Measurements from ENCODE around the gene SLC10A7. TPM values are rescaled to one million over a fixed set of nuclear protein-coding genes. Genes with fewer than 3 reads are reported as not detected.

The SLC10A7 gene
- total RNA-seq, 1 experiment from 2014 or later, result 15.9 TPM

DNA sequence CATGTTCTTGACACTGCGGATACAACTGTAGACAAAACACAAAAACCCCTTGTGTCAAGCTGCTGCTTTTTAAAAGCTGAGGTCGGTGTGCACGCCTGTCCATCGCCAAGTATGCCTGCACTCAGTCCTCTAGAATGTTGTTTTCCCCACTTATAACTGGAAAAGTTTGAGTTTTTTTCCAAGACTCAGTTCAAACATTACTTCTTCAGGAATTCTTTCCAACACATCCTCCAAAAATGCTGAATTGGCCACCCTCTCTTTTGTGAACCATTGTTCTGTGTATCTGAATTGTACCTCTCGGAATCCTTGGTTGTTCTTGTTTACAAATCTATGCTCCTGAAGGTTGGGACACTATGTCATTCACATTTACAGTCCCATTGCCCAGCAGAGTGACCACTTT is 212.8 kb downstream of the SLC10A7 start:
- BruUV-seq (replicated peaks), result no TSS peak
- Mint-ChIP-seq H3K4me3 (ENCODE audit: low read depth, unreplicated experiment) (no peak overlapping the region), H3K27ac (ENCODE audit: unreplicated experiment) (no peak overlapping the region), H3K36me3 (ENCODE audit: insufficient read depth, unreplicated experiment) (no peaks in the 10 kb centered on the region), H3K27me3 (ENCODE audit: unreplicated experiment) (no peaks in the 10 kb centered on the region), H3K4me1 (ENCODE audit: low read depth, unreplicated experiment) (no peaks in the 10 kb centered on the region), H3K9me3 (ENCODE audit: low read depth, unreplicated experiment) (no peaks in the 10 kb centered on the region)
- CTCF ChIA-PET, result no interaction called here
- intact Hi-C loops (cut with micrococcal nuclease; ENCODE audit: unreplicated experiment), result no loop called here
- TF ChIP-seq, protein P1, sequence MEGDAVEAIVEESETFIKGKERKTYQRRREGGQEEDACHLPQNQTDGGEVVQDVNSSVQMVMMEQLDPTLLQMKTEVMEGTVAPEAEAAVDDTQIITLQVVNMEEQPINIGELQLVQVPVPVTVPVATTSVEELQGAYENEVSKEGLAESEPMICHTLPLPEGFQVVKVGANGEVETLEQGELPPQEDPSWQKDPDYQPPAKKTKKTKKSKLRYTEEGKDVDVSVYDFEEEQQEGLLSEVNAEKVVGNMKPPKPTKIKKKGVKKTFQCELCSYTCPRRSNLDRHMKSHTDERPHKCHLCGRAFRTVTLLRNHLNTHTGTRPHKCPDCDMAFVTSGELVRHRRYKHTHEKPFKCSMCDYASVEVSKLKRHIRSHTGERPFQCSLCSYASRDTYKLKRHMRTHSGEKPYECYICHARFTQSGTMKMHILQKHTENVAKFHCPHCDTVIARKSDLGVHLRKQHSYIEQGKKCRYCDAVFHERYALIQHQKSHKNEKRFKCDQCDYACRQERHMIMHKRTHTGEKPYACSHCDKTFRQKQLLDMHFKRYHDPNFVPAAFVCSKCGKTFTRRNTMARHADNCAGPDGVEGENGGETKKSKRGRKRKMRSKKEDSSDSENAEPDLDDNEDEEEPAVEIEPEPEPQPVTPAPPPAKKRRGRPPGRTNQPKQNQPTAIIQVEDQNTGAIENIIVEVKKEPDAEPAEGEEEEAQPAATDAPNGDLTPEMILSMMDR (IDR thresholded peaks at IDR 0.05; ENCODE audit: unreplicated experiment), result no peak
- DNase-seq, result no peak

DNA sequence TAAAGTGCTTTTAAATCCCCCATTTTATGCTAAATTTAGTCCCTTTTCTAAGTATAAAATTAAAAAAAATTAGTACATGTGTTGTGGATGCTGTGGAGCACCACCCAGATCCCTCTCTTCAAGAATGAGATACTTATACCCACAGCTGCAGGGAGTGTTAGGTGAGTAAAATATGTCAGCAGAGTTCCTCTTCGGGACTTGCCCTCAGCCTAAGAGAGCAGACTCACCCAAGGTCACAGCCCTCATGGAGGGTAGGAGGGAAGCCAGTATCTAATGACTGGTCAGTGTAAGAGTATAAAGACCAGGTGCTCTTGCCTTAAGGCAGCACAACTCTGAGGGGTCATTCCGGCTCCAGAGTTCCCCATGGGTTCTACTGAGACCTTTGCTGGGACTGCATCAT is 218.9 kb downstream of the SLC10A7 start:
- Mint-ChIP-seq H3K36me3 (ENCODE audit: insufficient read depth, unreplicated experiment) (no peaks in the 10 kb centered on the region), H3K27ac (ENCODE audit: unreplicated experiment) (no peak overlapping the region), H3K4me1 (ENCODE audit: low read depth, unreplicated experiment) (no peaks in the 10 kb centered on the region), H3K9me3 (ENCODE audit: low read depth, unreplicated experiment) (no peaks in the 10 kb centered on the region), H3K27me3 (ENCODE audit: unreplicated experiment) (no peaks in the 10 kb centered on the region), H3K4me3 (ENCODE audit: low read depth, unreplicated experiment) (no peak overlapping the region)
- DNase-seq, result no peak
- BruUV-seq (replicated peaks), result no TSS peak
- intact Hi-C loops (cut with micrococcal nuclease; ENCODE audit: unreplicated experiment), result no loop called here
- CTCF ChIA-PET, result no interaction called here
- TF ChIP-seq, protein P1 (IDR thresholded peaks at IDR 0.05; ENCODE audit: unreplicated experiment), result no peak

DNA sequence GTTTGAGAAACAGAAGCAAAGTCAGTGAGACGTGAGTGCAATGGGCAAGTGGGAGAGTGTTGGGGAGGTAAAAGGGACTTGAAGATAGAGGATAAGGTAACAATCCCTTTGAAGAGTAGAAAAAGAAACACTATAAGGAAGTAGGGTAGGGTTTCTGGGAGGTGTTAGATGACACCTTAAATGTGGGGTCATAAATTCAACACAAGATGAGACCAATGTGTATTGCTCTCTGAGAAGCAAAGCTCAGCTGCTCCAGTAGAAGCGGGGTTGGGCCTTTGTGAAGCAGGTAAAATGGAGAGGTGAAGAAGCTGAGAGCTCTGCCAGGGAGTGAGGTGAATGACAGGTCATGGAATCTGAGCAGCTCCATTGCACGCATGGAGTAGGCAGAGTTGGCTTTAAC is 222.1 kb downstream of the SLC10A7 start:
- H3K9me3 Mint-ChIP-seq (ENCODE audit: low read depth, unreplicated experiment), result no peaks in the 10 kb centered on the region
- TF ChIP-seq, protein P1 (IDR thresholded peaks at IDR 0.05; ENCODE audit: unreplicated experiment), result no peak
- H3K36me3 Mint-ChIP-seq (ENCODE audit: insufficient read depth, unreplicated experiment), result no peaks in the 10 kb centered on the region
- H3K27me3 Mint-ChIP-seq (ENCODE audit: unreplicated experiment), result no peaks in the 10 kb centered on the region
- no TSS peak for BruUV-seq (replicated peaks)
- no peaks in the 10 kb centered on the region for H3K4me1 Mint-ChIP-seq (ENCODE audit: low read depth, unreplicated experiment)
- H3K4me3 Mint-ChIP-seq (ENCODE audit: low read depth, unreplicated experiment), result no peak overlapping the region
- no peak overlapping the region for H3K27ac Mint-ChIP-seq (ENCODE audit: unreplicated experiment)
- no peak for DNase-seq
- CTCF ChIA-PET, result no interaction called here
- intact Hi-C loops (cut with micrococcal nuclease; ENCODE audit: unreplicated experiment), result no loop called here

DNA sequence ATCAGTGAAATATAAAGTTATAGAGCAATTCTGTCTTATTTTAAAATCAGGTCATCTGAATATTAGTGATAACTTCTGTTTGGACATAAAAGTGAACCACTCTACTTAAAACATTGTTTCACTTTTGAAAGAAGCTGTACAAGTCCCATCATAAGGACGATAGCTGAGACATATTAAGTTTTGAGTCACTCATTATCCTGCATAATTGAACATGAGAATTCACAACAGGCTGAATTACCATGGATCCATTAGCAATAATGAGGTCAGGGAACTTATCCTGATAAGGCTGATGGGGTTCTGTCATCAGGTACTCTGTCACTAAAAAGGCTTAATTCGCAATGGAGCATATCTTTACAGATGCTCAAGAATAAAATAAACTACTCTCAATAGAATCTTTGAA is 227.0 kb downstream of the SLC10A7 start:
- TF ChIP-seq, protein P1 (IDR thresholded peaks at IDR 0.05; ENCODE audit: unreplicated experiment), result no peak
- no TSS peak for BruUV-seq (replicated peaks)
- Mint-ChIP-seq H3K27me3 (ENCODE audit: unreplicated experiment) (no peaks in the 10 kb centered on the region), H3K36me3 (ENCODE audit: insufficient read depth, unreplicated experiment) (no peaks in the 10 kb centered on the region), H3K27ac (ENCODE audit: unreplicated experiment) (no peak overlapping the region), H3K9me3 (ENCODE audit: low read depth, unreplicated experiment) (no peaks in the 10 kb centered on the region), H3K4me1 (ENCODE audit: low read depth, unreplicated experiment) (no peaks in the 10 kb centered on the region), H3K4me3 (ENCODE audit: low read depth, unreplicated experiment) (no peak overlapping the region)
- no peak for DNase-seq
- CTCF ChIA-PET, result no interaction called here
- intact Hi-C loops (cut with micrococcal nuclease; ENCODE audit: unreplicated experiment), result no loop called here

DNA sequence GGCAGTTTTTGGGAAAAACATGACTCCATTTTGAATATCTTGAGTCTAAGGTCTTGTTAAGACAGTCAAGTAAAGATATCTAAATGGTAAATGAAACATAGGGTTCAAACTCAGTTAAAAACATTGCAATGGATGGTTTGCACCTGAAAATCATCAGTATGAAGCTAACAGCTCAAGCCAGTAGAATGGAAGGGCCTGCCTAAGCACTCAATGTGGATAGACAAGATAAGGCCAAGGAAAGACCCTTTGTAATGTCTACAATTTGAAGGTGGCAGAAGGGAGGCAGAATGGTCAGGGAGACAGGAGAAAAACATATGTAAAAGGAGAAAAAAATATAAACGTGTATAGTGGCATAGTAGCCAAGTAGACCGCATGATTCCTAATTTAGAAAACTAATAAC is 229.2 kb downstream of the SLC10A7 start:
- Mint-ChIP-seq H3K36me3 (ENCODE audit: insufficient read depth, unreplicated experiment) (no peaks in the 10 kb centered on the region), H3K9me3 (ENCODE audit: low read depth, unreplicated experiment) (no peaks in the 10 kb centered on the region), H3K27ac (ENCODE audit: unreplicated experiment) (no peak overlapping the region), H3K27me3 (ENCODE audit: unreplicated experiment) (no peaks in the 10 kb centered on the region), H3K4me1 (ENCODE audit: low read depth, unreplicated experiment) (peaks cover 7% of the 10 kb centered on the region), H3K4me3 (ENCODE audit: low read depth, unreplicated experiment) (no peak overlapping the region)
- CTCF ChIA-PET, result no interaction called here
- intact Hi-C loops (cut with micrococcal nuclease; ENCODE audit: unreplicated experiment), result no loop called here
- no peak for DNase-seq
- TF ChIP-seq, protein P1 (IDR thresholded peaks at IDR 0.05; ENCODE audit: unreplicated experiment), result no peak
- BruUV-seq (replicated peaks), result no TSS peak
